GM19239 (cell line): Measurements from ENCODE around the gene GNAZ.

ENCODE experiments used
- DNase-seq: peaks from one replicate; pipeline ENCODE4 v3.0.0; 2011; ENCODE audit warnings: low spot score; ENCODE audit not compliant: insufficient read length
- FAIRE-seq: peaks from 2 replicates; lab custom pipeline; 2011; peaks lifted over from hg19 to GRCh38; lab: Jason Lieb, UNC

Gene GNAZ

GRCh38 chr22:23073526-23074229 lies 3.4 kb downstream of the GNAZ start:
- FAIRE-seq (no peak), DNase-seq (no peak)

- no peak for DNase-seq
- no peak for FAIRE-seq
Observed at GRCh38 chr22:23074451-23074850, 4.1 kb downstream of the GNAZ start.

GRCh38 chr22:23075050-23075449 lies 4.7 kb downstream of the GNAZ start:
- no peak for DNase-seq
- FAIRE-seq = no peak

- FAIRE-seq (no peak), DNase-seq (no peak)
Observed at GRCh38 chr22:23075525-23076216, 5.4 kb downstream of the GNAZ start.

- FAIRE-seq = no peak
- DNase-seq = no peak
Observed at GRCh38 chr22:23076896-23077572, 6.7 kb downstream of the GNAZ start.

- no peak for DNase-seq
- FAIRE-seq = no peak
Observed at GRCh38 chr22:23077627-23078461, 7.5 kb downstream of the GNAZ start.

- DNase-seq = no peak
- FAIRE-seq = no peak
Observed at GRCh38 chr22:23078462-23078787, 8.1 kb downstream of the GNAZ start.

GRCh38 chr22:23079240-23079768 lies 9.0 kb downstream of the GNAZ start:
- no peak for DNase-seq
- no peak for FAIRE-seq

- no peak for DNase-seq
- no peak for FAIRE-seq
Observed at GRCh38 chr22:23079814-23080521, 9.6 kb downstream of the GNAZ start.

- FAIRE-seq (no peak), DNase-seq (no peak)
Observed at GRCh38 chr22:23080613-23081290, 10.4 kb downstream of the GNAZ start.

GRCh38 chr22:23082534-23083314 lies 12.4 kb downstream of the GNAZ start:
- DNase-seq (no peak), FAIRE-seq (no peak)

- no peak for FAIRE-seq
Observed at GRCh38 chr22:23083315-23084021, 13.1 kb downstream of the GNAZ start.

GRCh38 chr22:23084453-23085350 lies 14.4 kb downstream of the GNAZ start:
- FAIRE-seq (no peak), DNase-seq (no peak)

More at GRCh38 chr22:23083315-23084021, 13.1 kb downstream of the GNAZ start:
- DNase-seq = no peak

GRCh38 chr22:23085351-23085671 lies 15.0 kb downstream of the GNAZ start:
- no peak for FAIRE-seq
- no peak for DNase-seq

GRCh38 chr22:23085785-23086184 lies 15.5 kb downstream of the GNAZ start:
- no peak for FAIRE-seq
- no peak for DNase-seq

GRCh38 chr22:23086263-23086662 lies 15.9 kb downstream of the GNAZ start:
- no peak for FAIRE-seq
- no peak for DNase-seq

- no peak for DNase-seq
- FAIRE-seq = no peak
Observed at GRCh38 chr22:23086787-23087186, 16.5 kb downstream of the GNAZ start.
